Testis (tissue), 2 donors: ENCODE data around the gene OTOA.

ENCODE experiments used
- POLR2A ChIP-seq: fragments of 450-650 bp; IDR thresholded peaks from one replicate; pipeline ENCODE4 v1.6.1; 2017; ENCODE audit warnings: antibody characterized with exemption, mild to moderate bottlenecking, moderate library complexity
- TF ChIP-seq, protein P1 (sequence below), 3 experiments: fragments of 450-650 bp in 2 of 3; fragments of 200-600 bp in 1 of 3; sonication (generic) in 1 of 3; IDR thresholded peaks; one replicate each; pipeline ENCODE4 v1.5.1; 2016 to 2019; ENCODE audit warnings: antibody characterized with exemption in 3 of 3, mild to moderate bottlenecking in 2 of 3, moderate library complexity in 1 of 3

DNA sequence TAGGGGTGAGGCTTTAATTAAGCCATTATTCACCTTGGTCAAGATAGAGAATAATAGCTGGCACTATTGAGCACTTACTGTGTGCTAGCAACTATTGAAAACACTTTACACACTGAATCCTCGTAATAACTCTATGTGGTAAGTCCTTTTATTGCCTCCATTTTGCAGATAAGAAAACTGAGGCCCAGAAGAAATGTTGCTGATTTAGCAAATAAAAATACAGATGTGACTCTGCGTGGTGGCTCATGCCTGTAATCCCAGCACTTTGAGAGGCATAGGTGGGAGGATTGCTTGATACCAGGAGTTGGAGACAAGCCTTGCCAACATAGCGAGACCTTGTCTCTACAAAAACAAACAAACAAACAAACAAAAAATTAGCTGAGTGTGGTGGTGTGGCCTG, 19.4 kb downstream of the OTOA start:
- TF ChIP-seq, protein P1, sequence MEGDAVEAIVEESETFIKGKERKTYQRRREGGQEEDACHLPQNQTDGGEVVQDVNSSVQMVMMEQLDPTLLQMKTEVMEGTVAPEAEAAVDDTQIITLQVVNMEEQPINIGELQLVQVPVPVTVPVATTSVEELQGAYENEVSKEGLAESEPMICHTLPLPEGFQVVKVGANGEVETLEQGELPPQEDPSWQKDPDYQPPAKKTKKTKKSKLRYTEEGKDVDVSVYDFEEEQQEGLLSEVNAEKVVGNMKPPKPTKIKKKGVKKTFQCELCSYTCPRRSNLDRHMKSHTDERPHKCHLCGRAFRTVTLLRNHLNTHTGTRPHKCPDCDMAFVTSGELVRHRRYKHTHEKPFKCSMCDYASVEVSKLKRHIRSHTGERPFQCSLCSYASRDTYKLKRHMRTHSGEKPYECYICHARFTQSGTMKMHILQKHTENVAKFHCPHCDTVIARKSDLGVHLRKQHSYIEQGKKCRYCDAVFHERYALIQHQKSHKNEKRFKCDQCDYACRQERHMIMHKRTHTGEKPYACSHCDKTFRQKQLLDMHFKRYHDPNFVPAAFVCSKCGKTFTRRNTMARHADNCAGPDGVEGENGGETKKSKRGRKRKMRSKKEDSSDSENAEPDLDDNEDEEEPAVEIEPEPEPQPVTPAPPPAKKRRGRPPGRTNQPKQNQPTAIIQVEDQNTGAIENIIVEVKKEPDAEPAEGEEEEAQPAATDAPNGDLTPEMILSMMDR (IDR thresholded peaks at IDR 0.05): no peak
- TF ChIP-seq POLR2A: no peak
